H9 (cell line): Measurements from ENCODE around the gene LRRN3. TPM values are rescaled to one million over a fixed set of nuclear protein-coding genes. Genes with fewer than 3 reads are reported as not detected.

Experiments used
- DNase-seq: peaks from one replicate; pipeline ENCODE4 v3.0.0-alpha.2; 2017
- H2AFZ ChIP-seq: one replicate; pipeline ENCODE4 v1.6.1; 2013; ENCODE audit warnings: mild to moderate bottlenecking, low read length, control low read depth, moderate library complexity
- H2AK5ac ChIP-seq: 2 replicates; pipeline ENCODE4 v1.6.1; 2013; ENCODE audit warnings: low read length, control low read depth, mixed read lengths; ENCODE audit not compliant: insufficient read length
- H2BK120ac ChIP-seq: one replicate; pipeline ENCODE4 v1.6.1; 2013; ENCODE audit warnings: low read depth, mild to moderate bottlenecking, low read length, control low read depth, inconsistent platforms; ENCODE audit not compliant: poor library complexity, severe bottlenecking
- H2BK12ac ChIP-seq: 2 replicates; pipeline ENCODE4 v1.6.1; 2013; ENCODE audit warnings: low read length, control low read depth, mixed read lengths, low read depth; ENCODE audit not compliant: insufficient read length
- H2BK15ac ChIP-seq: 2 replicates; pipeline ENCODE4 v1.6.1; 2013; ENCODE audit warnings: low read depth, low read length, control low read depth
- H2BK20ac ChIP-seq: one replicate; pipeline ENCODE4 v1.6.1; 2013; ENCODE audit warnings: low read depth, mild to moderate bottlenecking, low read length, control low read depth, inconsistent platforms; ENCODE audit not compliant: poor library complexity, severe bottlenecking
- H2BK5ac ChIP-seq: 2 replicates; pipeline ENCODE4 v1.6.1; 2013; ENCODE audit warnings: low read length, control low read depth, mixed read lengths; ENCODE audit not compliant: insufficient read length
- H3K14ac ChIP-seq: 2 replicates; pipeline ENCODE4 v1.6.1; 2013; ENCODE audit warnings: low read length, control low read depth; ENCODE audit not compliant: insufficient read depth
- H3K18ac ChIP-seq: 2 replicates; pipeline ENCODE4 v1.6.1; 2013; ENCODE audit warnings: low read depth, mild to moderate bottlenecking, mixed read lengths, low read length, control low read depth; ENCODE audit not compliant: insufficient read length
- H3K23ac ChIP-seq: 2 replicates; pipeline ENCODE4 v1.6.1; 2013; ENCODE audit warnings: low read length, control low read depth, mixed read lengths, low read depth; ENCODE audit not compliant: insufficient read length
- H3K23me2 ChIP-seq: 2 replicates; pipeline ENCODE4 v1.6.1; 2013; ENCODE audit warnings: low read depth, mild to moderate bottlenecking, mixed read lengths, low read length, control low read depth; ENCODE audit not compliant: insufficient read length, poor library complexity, severe bottlenecking
- H3K27ac ChIP-seq: 2 replicates; pipeline ENCODE4 v1.5.1; 2013; ENCODE audit warnings: low read length, control low read depth, mixed read lengths, low read depth; ENCODE audit not compliant: insufficient read length
- H3K27me3 ChIP-seq: 2 replicates; pipeline ENCODE4 v1.6.1; 2013; ENCODE audit warnings: low read length, control low read depth, inconsistent platforms; ENCODE audit not compliant: insufficient read depth
- H3K4ac ChIP-seq: 2 replicates; pipeline ENCODE4 v1.6.1; 2013; ENCODE audit warnings: low read depth, mild to moderate bottlenecking, control low read depth, inconsistent platforms, low read length, moderate library complexity
- H3K4me1 ChIP-seq: 2 replicates; pipeline ENCODE4 v1.6.1; 2013; ENCODE audit warnings: low read length, control low read depth, inconsistent platforms; ENCODE audit not compliant: insufficient read depth
- H3K4me2 ChIP-seq: 2 replicates; pipeline ENCODE4 v1.6.1; 2013; ENCODE audit warnings: low read length, control low read depth, mixed read lengths; ENCODE audit not compliant: insufficient read length, insufficient read depth
- H3K56ac ChIP-seq: 2 replicates; pipeline ENCODE4 v1.6.1; 2013; ENCODE audit warnings: low read depth, mild to moderate bottlenecking, mixed read lengths, low read length, control low read depth; ENCODE audit not compliant: insufficient read length
- H3K79me1 ChIP-seq: 2 replicates; pipeline ENCODE4 v1.6.1; 2013; ENCODE audit warnings: low read depth, mild to moderate bottlenecking, moderate library complexity, low read length, control low read depth, inconsistent platforms; ENCODE audit not compliant: insufficient read depth, poor library complexity, severe bottlenecking
- H3K79me2 ChIP-seq: 2 replicates; pipeline ENCODE4 v1.6.1; 2013; ENCODE audit warnings: low read length, control low read depth, inconsistent platforms; ENCODE audit not compliant: insufficient read depth
- H3K9ac ChIP-seq: 2 replicates; pipeline ENCODE4 v1.6.1; 2013; ENCODE audit warnings: low read length, control low read depth, mixed read lengths; ENCODE audit not compliant: insufficient read length; ENCODE audit errors: extremely low read depth
- H3K9me3 ChIP-seq: one replicate; pipeline ENCODE4 v1.6.1; 2013; ENCODE audit warnings: low read depth, low read length, inconsistent platforms; ENCODE audit not compliant: control insufficient read depth
- H3T11ph ChIP-seq: one replicate; pipeline ENCODE4 v1.6.1; 2013; ENCODE audit warnings: mild to moderate bottlenecking, low read length, control low read depth, inconsistent platforms
- H4K20me1 ChIP-seq: one replicate; pipeline ENCODE4 v1.6.1; 2013; ENCODE audit not compliant: control insufficient read depth, insufficient read length, insufficient read depth
- H4K5ac ChIP-seq: 2 replicates; pipeline ENCODE4 v1.6.1; 2013; ENCODE audit warnings: low read depth, mild to moderate bottlenecking, mixed read lengths, low read length, control low read depth; ENCODE audit not compliant: insufficient read length
- H4K8ac ChIP-seq: replicated peaks from 2 replicates; pipeline ENCODE4 v1.6.1; 2013; ENCODE audit warnings: low read length, control low read depth, mixed read lengths, low read depth; ENCODE audit not compliant: insufficient read length
- H4K91ac ChIP-seq: 2 replicates; pipeline ENCODE4 v1.6.1; 2013; ENCODE audit warnings: low read depth, mild to moderate bottlenecking, moderate library complexity, mixed read lengths, low read length, control low read depth; ENCODE audit not compliant: insufficient read length
- H3K27ac Mint-ChIP-seq, 3 experiments: 2 replicates in 2 of 3; 3 replicates in 1 of 3; pipeline ENCODE4 v1.8.0; 2020 to 2021; ENCODE audit warnings: mixed read lengths in 3 of 3, mild to moderate bottlenecking in 1 of 3, moderate library complexity in 1 of 3
- H3K27me3 Mint-ChIP-seq: 2 replicates; pipeline ENCODE4 v1.8.0; 2021; ENCODE audit warnings: low read depth, mild to moderate bottlenecking, moderate library complexity, mixed read lengths
- H3K36me3 Mint-ChIP-seq, 3 experiments: 2 replicates in 2 of 3; 3 replicates in 1 of 3; pipeline ENCODE4 v1.8.0; 2020 to 2021; ENCODE audit warnings: low read depth in 3 of 3, mixed read lengths in 3 of 3; ENCODE audit not compliant: insufficient read depth in 1 of 3
- H3K4me1 Mint-ChIP-seq, 2 experiments: 2 replicates each; pipeline ENCODE4 v1.8.0; 2020; ENCODE audit warnings: mixed read lengths in 2 of 2
- H3K4me3 Mint-ChIP-seq, 2 experiments: 2 replicates in 1 of 2; 3 replicates in 1 of 2; pipeline ENCODE4 v1.8.0; 2020 to 2021; ENCODE audit warnings: mild to moderate bottlenecking in 2 of 2, mixed read lengths in 2 of 2, moderate library complexity in 1 of 2
- H3K9me3 Mint-ChIP-seq, 2 experiments: 2 replicates in 1 of 2; 3 replicates in 1 of 2; pipeline ENCODE4 v1.8.0; 2020; ENCODE audit warnings: mild to moderate bottlenecking in 2 of 2, mixed read lengths in 2 of 2, moderate library complexity in 1 of 2
- CTCF ChIP-seq: fragments of 200-600 bp; sonication (generic); conservative IDR thresholded peaks from 3 replicates; pipeline ENCODE4 v1.8.0; 2021; ENCODE audit warnings: antibody characterized with exemption, mild to moderate bottlenecking
- WGBS: extraction: QIAGEN DNeasy Blood & Tissue Kit; methylation state at CpG from one replicate; pipeline ENCODE4 v1.1.7; 2013; ENCODE audit warnings: missing lambda C conversion rate, low lambda C conversion rate, mixed read lengths; ENCODE audit not compliant: insufficient read length; ENCODE audit errors: extremely low coverage; 5-methylcytosine and 5-hydroxymethylcytosine counted together
- total RNA-seq: library from RNA; stranded (reverse); gene quantifications from 2 replicates; pipeline ENCODE4 v1.2.1, GENCODE V29; 2021

LRRN3 gene
- total RNA-seq, 1 experiment from 2014 or later, result 0.77 TPM

- H3K23me2 ChIP-seq, result no peaks in the 10 kb centered on the region
- H3K4me2 ChIP-seq, result no peak overlapping the region
- H2AFZ ChIP-seq, result no peak overlapping the region
- H2BK5ac ChIP-seq, result no peak overlapping the region
- H3K79me2 ChIP-seq, result no peaks in the 10 kb centered on the region
- H3T11ph ChIP-seq, result no peak overlapping the region
- H3K27me3 Mint-ChIP-seq, result no peaks in the 10 kb centered on the region
- H3K18ac ChIP-seq, result no peak overlapping the region
- no peak overlapping the region for H4K8ac ChIP-seq
- no peak overlapping the region for H2BK120ac ChIP-seq
- WGBS, result no CpG with 5 or more reads among the region's 1 CpG
- H3K23ac ChIP-seq, result no peak overlapping the region
- H3K27ac Mint-ChIP-seq, result peak overlapping the region in 1 of 3 experiments; percentile 22; a peak in 1 of 7 replicates
- H4K5ac ChIP-seq, result no peak overlapping the region
- H3K27ac ChIP-seq, result no peak overlapping the region
- H3K9me3 ChIP-seq, result no peaks in the 10 kb centered on the region
- H3K79me1 ChIP-seq, result no peaks in the 10 kb centered on the region
- peaks cover 31 to 35% of the 10 kb centered on the region in 2 experiments for H3K4me1 Mint-ChIP-seq
- no peak overlapping the region for H2BK20ac ChIP-seq
- no peak overlapping the region for H2AK5ac ChIP-seq
- no peaks in the 10 kb centered on the region for H3K27me3 ChIP-seq
- no peak for TF ChIP-seq CTCF
- H2BK15ac ChIP-seq, result no peak overlapping the region
- no peak overlapping the region for H3K9ac ChIP-seq
- H3K14ac ChIP-seq, result no peak overlapping the region
- no peak overlapping the region for H2BK12ac ChIP-seq
- H3K4me1 ChIP-seq, result peaks cover 3% of the 10 kb centered on the region; the same call in 1 of the 2 replicates
- no peak overlapping the region for H3K56ac ChIP-seq
- H4K91ac ChIP-seq, result no peak overlapping the region
- peaks cover 0 to 2% (median 0%) of the 10 kb centered on the region in 3 experiments; a peak in 1 of 7 replicates for H3K36me3 Mint-ChIP-seq
- no peaks in the 10 kb centered on the region for H4K20me1 ChIP-seq
- no peak overlapping the region for H3K4me3 Mint-ChIP-seq
- no peak overlapping the region for H3K4ac ChIP-seq
- no peaks in the 10 kb centered on the region; a peak in 1 of 5 replicates for H3K9me3 Mint-ChIP-seq
- no peak for DNase-seq
Observed at GRCh38 chr7:111088328-111088727, 2.6 kb upstream of the LRRN3 start.
